Right cardiac atrium (tissue), 5 donors: Measurements from ENCODE around the gene MBOAT1. TPM values are rescaled to one million over a fixed set of nuclear protein-coding genes. Genes with fewer than 3 reads are reported as not detected.
"Not testable (repeated sequence)": the region's sequence is repeated elsewhere in the genome, so short reads cannot be mapped to it uniquely, and the experiment has no call there.

Experiments
- ATAC-seq, 2 donors: fragments of 200-7000 bp; cut with Tn5 transposase; one replicate each; pipeline versions ENCODE4 v1.8.0 to v1.9.1; 2020; ENCODE audit warnings: moderate library complexity in 2 of 2, mild to moderate bottlenecking in 1 of 2
- DNase-seq, 3 donors: peaks; one replicate each; pipeline ENCODE4 v3.0.0-alpha.2; 2020
- H3K27ac ChIP-seq: one replicate; pipeline ENCODE4 v1.5.1; 2013; ENCODE audit warnings: mild to moderate bottlenecking, low read length, control low read depth, moderate library complexity
- H3K27me3 ChIP-seq: one replicate; pipeline ENCODE4 v1.6.1; 2013; ENCODE audit not compliant: control insufficient read depth, insufficient read depth
- H3K4me1 ChIP-seq: one replicate; pipeline ENCODE4 v1.6.1; 2013; ENCODE audit warnings: low read length; ENCODE audit not compliant: control insufficient read depth, insufficient read depth
- H3K4me3 ChIP-seq: one replicate; pipeline ENCODE4 v1.5.1; 2013; ENCODE audit warnings: low read length, control low read depth
- H3K9me3 ChIP-seq: one replicate; pipeline ENCODE4 v1.6.1; 2013; ENCODE audit warnings: low read length; ENCODE audit not compliant: control insufficient read depth
- WGBS: extraction: QIAGEN DNeasy Blood & Tissue Kit; methylation state at CpG from one replicate; pipeline ENCODE4 v1.1.7; 2013; 5-methylcytosine and 5-hydroxymethylcytosine counted together
- intact Hi-C, 4 donors: fragments of 100-400 bp; cut with DNase I; formaldehyde crosslinking; loops; one replicate each; pipeline versions ENCODE4 v1.11.0 to v1.14.0; 2022 to 2023
- polyA plus RNA-seq: library from polyadenylated mRNA; stranded (reverse); fragments of 200-250 nt; gene quantifications from one replicate; pipeline ENCODE4 v1.2.3, GENCODE V29; 2013
- total RNA-seq, 4 donors: library from RNA; stranded (reverse); fragmentation: NEBNext Ultra II Directional; extraction: Animal tissue kit (Norgen Biotek cat#: 25700); gene quantifications; one replicate each; pipeline ENCODE4 v1.2.1, GENCODE V29; 2021
- donor health status: healthy with polysubstance abuse.
- donor health status: DM: no; HTN: yes; CAD: no.
- donor health status: DM: no; HTN: no; CAD: no.
- donor health status: DM: no; HTN: yes; CAD: no; lungs with severe emphysema.
- donor health status: DM: yes; HTN: yes; CAD: no.

MBOAT1 gene
- total and polyA plus RNA-seq, 5 donors, result 3.0 to 9.2 (median 6.6) TPM

DNA sequence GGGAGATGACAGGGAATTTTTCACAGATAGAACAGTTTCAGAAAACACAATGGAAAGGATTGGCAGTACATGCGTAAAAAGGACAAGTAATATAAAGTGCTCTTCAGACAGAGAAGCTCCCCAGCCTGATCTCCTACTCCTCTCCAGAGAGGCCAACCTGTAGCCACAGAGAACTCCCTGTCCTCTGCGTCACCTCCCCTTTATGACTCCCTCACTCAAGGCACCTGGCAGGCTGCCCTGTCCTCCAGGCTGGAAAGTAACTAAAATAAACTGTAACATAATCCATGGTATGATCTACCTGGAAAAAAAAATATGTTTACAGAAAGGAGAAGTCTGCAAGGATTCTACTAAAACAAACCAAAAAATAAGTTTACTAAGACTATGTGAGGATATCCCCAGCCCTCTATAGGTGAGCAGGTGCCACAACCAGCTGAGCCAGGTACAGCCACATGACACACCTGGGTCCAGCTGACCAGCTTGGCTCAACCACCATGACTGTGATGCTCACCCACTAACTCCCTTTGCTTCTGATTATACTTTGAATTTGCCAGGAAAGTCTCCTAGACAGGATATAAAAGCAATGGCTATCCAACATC, 29.2 kb downstream of the MBOAT1 start:
- Histone ChIP-seq H3K27me3 (no peaks in the 10 kb centered on the region), H3K27ac (peak overlapping the region; percentile 80), H3K9me3 (no peaks in the 10 kb centered on the region), H3K4me3 (no peak overlapping the region), H3K4me1 (peaks cover 14% of the 10 kb centered on the region)
- intact Hi-C loops, result no loop called here
- ATAC-seq, result peak; percentile 58 to 64
- peak in 2 of 3 donors; percentile 69 to 75 for DNase-seq
- 84% methylated on average over 2 of the region's 2 CpGs for WGBS

DNA sequence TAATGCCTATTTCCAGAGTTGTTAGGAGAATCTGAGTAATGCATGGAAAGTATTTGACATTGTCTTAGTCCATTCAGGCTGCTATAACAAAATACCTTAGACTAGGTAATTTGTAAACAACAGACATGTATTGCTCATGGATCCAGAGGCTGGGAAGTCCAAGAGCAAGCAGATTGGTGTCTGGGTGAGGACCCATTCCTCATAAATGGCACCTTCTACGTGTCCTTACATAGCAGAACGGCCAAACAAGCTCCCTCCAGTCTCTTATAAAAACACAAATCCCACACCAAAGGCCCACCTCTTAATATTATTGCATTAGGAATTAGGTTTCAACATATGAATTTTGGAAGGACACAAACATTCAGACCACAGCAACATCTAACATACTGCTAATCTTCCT, 30.2 kb downstream of the MBOAT1 start:
- intact Hi-C loops, result no loop called here
- H3K4me3 ChIP-seq, result no peak overlapping the region
- peaks cover 14% of the 10 kb centered on the region for H3K4me1 ChIP-seq
- 98% methylated on average over 2 of the region's 2 CpGs for WGBS
- ATAC-seq, result no peak
- H3K27me3 ChIP-seq, result no peaks in the 10 kb centered on the region
- H3K9me3 ChIP-seq, result no peaks in the 10 kb centered on the region
- DNase-seq, result no peak
- H3K27ac ChIP-seq, result no peak overlapping the region

- intact Hi-C loops, result no loop called here
- ATAC-seq, result peak; percentile 45 to 55
- Histone ChIP-seq H3K27me3 (no peaks in the 10 kb centered on the region), H3K4me3 (no peak overlapping the region), H3K4me1 (peaks cover 14% of the 10 kb centered on the region), H3K27ac (peak overlapping the region; percentile 97), H3K9me3 (no peaks in the 10 kb centered on the region)
- WGBS, result 70% methylated on average over 3 of the region's 3 CpGs
- no peak for DNase-seq
These were observed 31.3 kb downstream of the MBOAT1 start for GRCh38 chr6:20180935-20181334.

DNA sequence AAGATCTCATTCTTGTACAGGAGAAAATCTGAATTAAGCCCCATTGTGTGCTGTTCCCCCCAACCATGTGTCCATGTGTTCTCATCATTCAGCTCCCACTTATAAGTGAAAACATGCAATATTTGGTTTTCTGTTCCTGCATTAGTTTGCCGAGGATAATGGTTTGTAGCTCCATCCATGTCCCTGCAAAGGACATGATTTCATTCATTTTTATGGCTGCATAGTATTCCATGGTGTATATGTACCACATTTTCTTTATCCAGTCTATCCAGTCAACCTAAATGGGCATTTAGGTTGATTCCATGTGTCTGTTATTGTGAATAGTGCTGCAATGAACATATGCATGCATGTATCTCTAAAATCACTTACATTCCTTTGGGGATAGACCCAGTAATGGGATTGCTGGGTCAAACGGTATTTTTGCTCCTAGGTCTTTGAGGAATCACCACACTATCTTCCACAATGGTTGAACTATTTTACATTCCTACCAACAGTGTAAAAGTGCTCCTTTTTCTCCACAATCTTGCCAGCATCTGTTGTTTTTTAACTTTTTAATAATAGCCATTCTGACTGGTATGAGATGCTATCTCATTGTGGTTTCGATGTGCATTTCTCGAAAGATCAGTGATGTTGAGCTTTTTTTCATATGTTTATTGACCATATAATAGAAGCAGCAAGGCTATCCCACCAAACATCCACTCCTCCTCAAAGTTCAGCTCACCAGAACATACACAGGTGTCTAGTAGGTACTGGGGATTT, 32.8 kb downstream of the MBOAT1 start:
- ATAC-seq, intact Hi-C loops, H3K27me3 ChIP-seq, H3K27ac ChIP-seq, H3K9me3 ChIP-seq, H3K4me3 ChIP-seq, DNase-seq: not testable (repeated sequence)
- peaks cover 14% of the 10 kb centered on the region for H3K4me1 ChIP-seq
- 93% methylated on average over 4 of the region's 4 CpGs for WGBS

DNA sequence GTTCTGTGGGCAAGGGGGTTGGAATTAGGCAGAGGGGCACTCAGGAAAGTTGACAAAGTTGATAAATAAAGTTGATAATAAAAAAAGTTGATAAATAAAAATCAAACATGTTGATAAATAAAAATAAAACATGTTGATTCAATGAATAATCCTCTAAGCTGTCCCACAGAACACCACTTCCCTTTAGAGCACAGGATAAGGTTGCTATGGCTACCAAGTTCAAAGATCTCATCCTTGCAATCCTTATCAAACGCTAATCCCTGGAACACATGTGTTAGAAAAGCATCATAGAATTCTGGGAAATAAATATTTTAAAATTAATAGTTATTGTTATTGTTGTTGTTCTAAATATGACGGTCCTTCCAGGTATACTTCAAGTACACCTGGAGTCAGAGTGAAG, 33.9 kb downstream of the MBOAT1 start:
- Histone ChIP-seq H3K4me3 (no peak overlapping the region), H3K9me3 (no peaks in the 10 kb centered on the region), H3K27me3 (no peaks in the 10 kb centered on the region), H3K4me1 (peaks cover 14% of the 10 kb centered on the region), H3K27ac (no peak overlapping the region)
- ATAC-seq (no peak), DNase-seq (no peak)
- intact Hi-C loops, result no loop called here
- WGBS, result 64% methylated on average over 2 of the region's 2 CpGs

GRCh38 chr6:20175810-20176410, 36.4 kb downstream of the MBOAT1 start:
- Histone ChIP-seq H3K27ac (no peak overlapping the region), H3K27me3 (no peaks in the 10 kb centered on the region), H3K9me3 (no peaks in the 10 kb centered on the region), H3K4me1 (peaks cover 7% of the 10 kb centered on the region), H3K4me3 (no peak overlapping the region)
- ATAC-seq, result no peak
- intact Hi-C loops, result no loop called here
- 96% methylated on average over 4 of the region's 4 CpGs for WGBS
- DNase-seq, result no peak

DNA sequence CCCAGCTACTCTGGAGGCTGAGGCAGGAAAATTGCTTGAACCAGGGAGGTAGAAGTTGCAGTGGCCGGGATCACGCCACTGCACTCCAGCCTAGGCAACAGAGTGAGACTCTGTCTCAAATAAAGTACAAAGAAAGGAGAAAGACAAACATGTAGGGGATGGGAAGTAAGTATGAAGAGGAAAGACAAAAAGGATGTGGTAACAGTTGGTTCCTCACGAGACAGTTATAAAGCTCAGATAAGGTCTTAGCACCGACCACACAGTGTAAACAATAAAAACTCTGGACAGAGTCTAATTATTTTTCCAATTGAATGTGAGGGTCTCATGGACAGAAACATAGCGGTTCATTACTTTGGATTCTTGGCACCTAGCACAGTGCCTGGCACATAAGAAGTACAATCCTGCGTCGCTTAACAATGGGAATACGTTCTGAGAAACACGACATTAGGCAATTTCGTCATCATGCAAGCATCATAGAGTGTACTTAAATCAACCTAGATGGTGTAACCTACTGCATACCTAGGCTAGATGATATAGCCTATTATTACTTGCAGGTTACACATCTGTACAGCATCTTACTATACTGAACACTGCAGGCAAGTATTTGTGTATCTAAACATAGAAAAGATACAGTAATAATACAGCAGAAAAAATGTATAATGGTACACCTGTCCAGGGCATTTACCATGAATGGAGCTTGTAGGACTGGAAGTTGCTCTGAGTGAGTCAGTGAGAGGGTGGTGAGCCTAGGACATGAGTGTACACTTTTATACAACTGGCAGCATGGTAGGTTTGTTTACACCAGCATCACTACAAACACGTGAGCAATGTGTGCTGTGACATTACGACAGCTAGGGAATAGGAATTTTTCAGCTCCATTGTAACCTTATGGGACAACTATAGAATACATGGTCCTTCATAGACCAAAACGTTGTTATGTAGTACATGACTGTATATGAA, 38.2 kb downstream of the MBOAT1 start:
- no peak overlapping the region for H3K4me3 ChIP-seq
- H3K27me3 ChIP-seq, result no peaks in the 10 kb centered on the region
- DNase-seq (no peak), ATAC-seq (no peak)
- intact Hi-C loops, result no loop called here
- no peak overlapping the region for H3K27ac ChIP-seq
- H3K4me1 ChIP-seq, result peaks cover 6% of the 10 kb centered on the region
- WGBS, result 82% methylated on average over 13 of the region's 13 CpGs
- H3K9me3 ChIP-seq, result no peaks in the 10 kb centered on the region

GRCh38 chr6:20172842-20173456, 39.3 kb downstream of the MBOAT1 start:
- intact Hi-C loops, result no loop called here
- Histone ChIP-seq H3K9me3 (no peaks in the 10 kb centered on the region), H3K27me3 (no peaks in the 10 kb centered on the region), H3K4me1 (peaks cover 6% of the 10 kb centered on the region), H3K27ac (no peak overlapping the region), H3K4me3 (no peak overlapping the region)
- DNase-seq (no peak), ATAC-seq (no peak)
- WGBS, result 84% methylated on average over 3 of the region's 3 CpGs

DNA sequence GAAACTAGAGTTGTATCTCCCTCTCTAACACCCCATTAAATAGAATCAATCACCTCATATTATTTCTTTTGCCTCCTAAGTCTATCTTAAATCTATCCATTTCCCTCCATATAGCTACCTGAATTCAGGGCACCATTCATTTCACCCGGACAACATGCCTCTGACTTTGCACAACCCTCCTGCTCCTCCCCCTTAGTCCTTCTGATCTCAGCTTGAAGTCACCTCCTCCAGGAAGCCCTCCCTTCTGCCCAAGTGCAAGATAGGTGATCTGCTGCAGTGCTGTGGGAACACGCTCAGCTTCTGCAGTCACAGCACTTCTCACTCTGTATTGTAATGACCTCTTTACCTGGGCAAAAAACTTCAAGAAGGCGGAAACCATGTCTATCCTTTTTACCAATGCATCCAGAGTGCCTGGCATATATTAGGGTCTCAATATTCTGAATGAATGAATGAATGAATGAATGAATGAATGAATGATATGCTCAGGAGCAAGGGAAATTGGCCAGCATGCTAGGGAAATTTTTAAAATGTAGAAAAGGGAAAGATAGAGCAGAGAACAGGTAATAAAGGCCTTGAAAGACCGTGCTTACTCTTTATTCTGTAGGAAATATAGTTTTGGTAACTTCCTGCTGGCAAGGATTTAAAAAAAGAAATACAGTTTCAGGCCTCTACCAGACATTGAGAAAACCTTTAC, 41.7 kb downstream of the MBOAT1 start:
- ATAC-seq (no peak), DNase-seq (no peak)
- WGBS, result 87% methylated on average over 4 of the region's 4 CpGs
- no peak overlapping the region for H3K27ac ChIP-seq
- no peak overlapping the region for H3K4me3 ChIP-seq
- peaks cover 6% of the 10 kb centered on the region for H3K4me1 ChIP-seq
- intact Hi-C loops, result no loop called here
- H3K9me3 ChIP-seq, result no peaks in the 10 kb centered on the region
- no peaks in the 10 kb centered on the region for H3K27me3 ChIP-seq

- ATAC-seq (peak; percentile 34 to 44), DNase-seq (peak in 2 of 3 donors; percentile 18 to 64)
- H3K27me3 ChIP-seq, result no peaks in the 10 kb centered on the region
- H3K9me3 ChIP-seq, result no peaks in the 10 kb centered on the region
- H3K4me3 ChIP-seq, result no peak overlapping the region
- H3K4me1 ChIP-seq, result peaks cover 6% of the 10 kb centered on the region
- no peak overlapping the region for H3K27ac ChIP-seq
- 60% methylated on average over 2 of the region's 2 CpGs for WGBS
- intact Hi-C loops, result no loop called here
These were observed 42.5 kb downstream of the MBOAT1 start for GRCh38 chr6:20169786-20170185.
